GM23338 (cell line): ENCODE measurements around the gene CFAP97.

ENCODE experiments used
- CREB1 ChIP-seq: fragments of 250-450 bp; sonication (Bioruptor Pico); IDR thresholded peaks from 2 replicates; pipeline ENCODE4 v1.5.0; 2020; ENCODE audit warnings: low read depth, mild to moderate bottlenecking, moderate library complexity
- CTCF ChIP-seq, 2 experiments: fragments of 200-600 bp in 1 of 2; sonication (generic) in 1 of 2; conservative IDR thresholded peaks; 2 replicates each; pipeline versions ENCODE4 v1.5.1 to v1.6.1; 2016 to 2017; ENCODE audit warnings: antibody characterized with exemption in 2 of 2, low read depth in 2 of 2, mild to moderate bottlenecking in 2 of 2, moderate library complexity in 1 of 2
- EZH2 ChIP-seq: fragments of 200-600 bp; sonication (generic); IDR thresholded peaks from one replicate; pipeline ENCODE4 v1.8.0; 2017; ENCODE audit warnings: antibody characterized with exemption, mild to moderate bottlenecking, low read depth; ENCODE audit not compliant: unreplicated experiment
- EZH2phosphoT487 ChIP-seq: fragments of 200-600 bp; sonication (generic); IDR thresholded peaks from one replicate; pipeline ENCODE4 v1.8.1; 2018; ENCODE audit warnings: antibody characterized with exemption; ENCODE audit not compliant: unreplicated experiment
- JUNB ChIP-seq: IDR thresholded peaks from one replicate; pipeline ENCODE4 v1.6.1; 2016; ENCODE audit warnings: antibody characterized with exemption; ENCODE audit not compliant: unreplicated experiment
- NANOG ChIP-seq: IDR thresholded peaks from 2 replicates; pipeline ENCODE4 v1.6.1; 2016; ENCODE audit warnings: antibody characterized with exemption, borderline replicate concordance
- POLR2AphosphoS5 ChIP-seq: IDR thresholded peaks from 2 replicates; pipeline ENCODE4 v1.6.1; 2016; ENCODE audit warnings: antibody characterized with exemption, low read depth
- REST ChIP-seq: IDR thresholded peaks from one replicate; pipeline ENCODE4 v1.6.1; 2018; ENCODE audit warnings: antibody characterized with exemption; ENCODE audit not compliant: unreplicated experiment
- STAT1 ChIP-seq: IDR thresholded peaks from one replicate; pipeline ENCODE4 v1.6.1; 2016; ENCODE audit warnings: antibody characterized with exemption; ENCODE audit not compliant: unreplicated experiment
- ZNF114 ChIP-seq: fragments of 250-450 bp; sonication (Bioruptor Pico); IDR thresholded peaks from 2 replicates; pipeline ENCODE4 v1.5.0; 2020; ENCODE audit warnings: mild to moderate bottlenecking, moderate library complexity
- TF ChIP-seq, protein P1 (sequence below): fragments of 250-450 bp; sonication (Bioruptor Pico); IDR thresholded peaks from 2 replicates; pipeline ENCODE4 v1.5.0; 2020; ENCODE audit warnings: mild to moderate bottlenecking, moderate library complexity

GRCh38 chr4:185144601-185145240 lies 59.1 kb downstream of the CFAP97 start:
- TF ChIP-seq EZH2phosphoT487 (no peak), CTCF (conservative IDR thresholded peaks at IDR 0.05; ENCODE audit: low read depth in 2 of 2) (0 out of 4 replicates have a peak, but pooled peaks of 1 of the 2 experiments have one; percentile 21), POLR2AphosphoS5 (no peak), EZH2 (no peak), CREB1 (CRISPR knock-in tag) (no peak), ZNF114 (no peak), REST (no peak), NANOG (no peak), JUNB (no peak), STAT1 (no peak)
- TF ChIP-seq, protein P1, sequence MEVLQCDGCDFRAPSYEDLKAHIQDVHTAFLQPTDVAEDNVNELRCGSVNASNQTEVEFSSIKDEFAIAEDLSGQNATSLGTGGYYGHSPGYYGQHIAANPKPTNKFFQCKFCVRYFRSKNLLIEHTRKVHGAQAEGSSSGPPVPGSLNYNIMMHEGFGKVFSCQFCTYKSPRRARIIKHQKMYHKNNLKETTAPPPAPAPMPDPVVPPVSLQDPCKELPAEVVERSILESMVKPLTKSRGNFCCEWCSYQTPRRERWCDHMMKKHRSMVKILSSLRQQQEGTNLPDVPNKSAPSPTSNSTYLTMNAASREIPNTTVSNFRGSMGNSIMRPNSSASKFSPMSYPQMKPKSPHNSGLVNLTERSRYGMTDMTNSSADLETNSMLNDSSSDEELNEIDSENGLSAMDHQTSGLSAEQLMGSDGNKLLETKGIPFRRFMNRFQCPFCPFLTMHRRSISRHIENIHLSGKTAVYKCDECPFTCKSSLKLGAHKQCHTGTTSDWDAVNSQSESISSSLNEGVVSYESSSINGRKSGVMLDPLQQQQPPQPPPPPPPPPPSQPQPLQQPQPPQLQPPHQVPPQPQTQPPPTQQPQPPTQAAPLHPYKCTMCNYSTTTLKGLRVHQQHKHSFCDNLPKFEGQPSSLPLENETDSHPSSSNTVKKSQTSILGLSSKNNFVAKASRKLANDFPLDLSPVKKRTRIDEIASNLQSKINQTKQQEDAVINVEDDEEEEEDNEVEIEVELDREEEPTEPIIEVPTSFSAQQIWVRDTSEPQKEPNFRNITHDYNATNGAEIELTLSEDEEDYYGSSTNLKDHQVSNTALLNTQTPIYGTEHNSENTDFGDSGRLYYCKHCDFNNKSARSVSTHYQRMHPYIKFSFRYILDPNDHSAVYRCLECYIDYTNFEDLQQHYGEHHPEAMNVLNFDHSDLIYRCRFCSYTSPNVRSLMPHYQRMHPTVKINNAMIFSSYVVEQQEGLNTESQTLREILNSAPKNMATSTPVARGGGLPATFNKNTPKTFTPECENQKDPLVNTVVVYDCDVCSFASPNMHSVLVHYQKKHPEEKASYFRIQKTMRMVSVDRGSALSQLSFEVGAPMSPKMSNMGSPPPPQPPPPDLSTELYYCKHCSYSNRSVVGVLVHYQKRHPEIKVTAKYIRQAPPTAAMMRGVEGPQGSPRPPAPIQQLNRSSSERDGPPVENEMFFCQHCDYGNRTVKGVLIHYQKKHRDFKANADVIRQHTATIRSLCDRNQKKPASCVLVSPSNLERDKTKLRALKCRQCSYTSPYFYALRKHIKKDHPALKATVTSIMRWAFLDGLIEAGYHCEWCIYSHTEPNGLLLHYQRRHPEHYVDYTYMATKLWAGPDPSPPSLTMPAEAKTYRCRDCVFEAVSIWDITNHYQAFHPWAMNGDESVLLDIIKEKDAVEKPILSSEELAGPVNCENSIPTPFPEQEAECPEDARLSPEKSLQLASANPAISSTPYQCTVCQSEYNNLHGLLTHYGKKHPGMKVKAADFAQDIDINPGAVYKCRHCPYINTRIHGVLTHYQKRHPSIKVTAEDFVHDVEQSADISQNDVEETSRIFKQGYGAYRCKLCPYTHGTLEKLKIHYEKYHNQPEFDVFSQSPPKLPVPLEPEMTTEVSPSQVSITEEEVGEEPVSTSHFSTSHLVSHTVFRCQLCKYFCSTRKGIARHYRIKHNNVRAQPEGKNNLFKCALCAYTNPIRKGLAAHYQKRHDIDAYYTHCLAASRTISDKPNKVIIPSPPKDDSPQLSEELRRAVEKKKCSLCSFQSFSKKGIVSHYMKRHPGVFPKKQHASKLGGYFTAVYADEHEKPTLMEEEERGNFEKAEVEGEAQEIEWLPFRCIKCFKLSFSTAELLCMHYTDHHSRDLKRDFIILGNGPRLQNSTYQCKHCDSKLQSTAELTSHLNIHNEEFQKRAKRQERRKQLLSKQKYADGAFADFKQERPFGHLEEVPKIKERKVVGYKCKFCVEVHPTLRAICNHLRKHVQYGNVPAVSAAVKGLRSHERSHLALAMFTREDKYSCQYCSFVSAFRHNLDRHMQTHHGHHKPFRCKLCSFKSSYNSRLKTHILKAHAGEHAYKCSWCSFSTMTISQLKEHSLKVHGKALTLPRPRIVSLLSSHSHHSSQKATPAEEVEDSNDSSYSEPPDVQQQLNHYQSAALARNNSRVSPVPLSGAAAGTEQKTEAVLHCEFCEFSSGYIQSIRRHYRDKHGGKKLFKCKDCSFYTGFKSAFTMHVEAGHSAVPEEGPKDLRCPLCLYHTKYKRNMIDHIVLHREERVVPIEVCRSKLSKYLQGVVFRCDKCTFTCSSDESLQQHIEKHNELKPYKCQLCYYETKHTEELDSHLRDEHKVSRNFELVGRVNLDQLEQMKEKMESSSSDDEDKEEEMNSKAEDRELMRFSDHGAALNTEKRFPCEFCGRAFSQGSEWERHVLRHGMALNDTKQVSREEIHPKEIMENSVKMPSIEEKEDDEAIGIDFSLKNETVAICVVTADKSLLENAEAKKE (CRISPR knock-in tag), result no peak
